H1 (cell line): ENCODE data around the gene METTL1. TPM values are rescaled to one million over a fixed set of nuclear protein-coding genes. Genes with fewer than 3 reads are reported as not detected.

ENCODE experiments used
- CTCF ChIA-PET: fragments of 300-600 bp; sonication (Branson Sonifier 250); formaldehyde crosslinking; loops from one replicate; lab custom pipeline; 2021; ENCODE audit not compliant: partially characterized antibody; lab: Charles Lee
- POLR2A ChIA-PET: fragments of 300-600 bp; sonication (Branson Sonifier 250); formaldehyde crosslinking; loops from one replicate; lab custom pipeline; 2021; ENCODE audit warnings: inconsistent platforms; ENCODE audit not compliant: partially characterized antibody; lab: Charles Lee
- DNase-seq, 2 experiments: peaks; one replicate each; pipeline versions ENCODE4 v3.0.0 to v3.0.0-alpha.2; 2010 to 2022; ENCODE audit warnings: low spot score in 2 of 2, low read depth in 1 of 2, mixed read lengths in 1 of 2
- FAIRE-seq: peaks from 2 replicates; lab custom pipeline; 2011; peaks lifted over from hg19 to GRCh38; lab: Jason Lieb, UNC
- H2AFZ ChIP-seq: 2 replicates; pipeline ENCODE4 v1.8.1; 2012; ENCODE audit warnings: low read length, inconsistent platforms
- H2AK5ac ChIP-seq: 2 replicates; pipeline ENCODE4 v1.6.1; 2013; ENCODE audit warnings: low read depth, low read length
- H2BK120ac ChIP-seq: replicated peaks from 2 replicates; pipeline ENCODE3; 2013; ENCODE audit warnings: low read depth, low read length, inconsistent platforms
- H2BK12ac ChIP-seq: 2 replicates; pipeline ENCODE4 v1.6.1; 2013; ENCODE audit warnings: low read depth, low read length
- H2BK15ac ChIP-seq: 2 replicates; pipeline ENCODE4 v1.6.1; 2013; ENCODE audit warnings: low read length
- H2BK20ac ChIP-seq: 2 replicates; pipeline ENCODE4 v1.6.1; 2013; ENCODE audit warnings: low read length
- H2BK5ac ChIP-seq: 2 replicates; pipeline ENCODE4 v1.6.1; 2013; ENCODE audit warnings: low read depth, low read length
- H3K14ac ChIP-seq: 2 replicates; pipeline ENCODE4 v1.6.1; 2013; ENCODE audit warnings: inconsistent platforms; ENCODE audit not compliant: insufficient read length
- H3K18ac ChIP-seq: 2 replicates; pipeline ENCODE4 v1.6.1; 2013; ENCODE audit warnings: low read length; ENCODE audit errors: extremely low read depth
- H3K23ac ChIP-seq: 2 replicates; pipeline ENCODE4 v1.6.1; 2013; ENCODE audit warnings: inconsistent platforms; ENCODE audit not compliant: insufficient read length
- H3K23me2 ChIP-seq: 2 replicates; pipeline ENCODE4 v1.6.1; 2013; ENCODE audit warnings: low read depth, low read length
- H3K27ac ChIP-seq: 2 replicates; pipeline ENCODE4 v1.6.1; 2011; ENCODE audit warnings: low read depth, low read length, inconsistent platforms
- H3K27me3 ChIP-seq, 4 experiments: replicated peaks in 1 of 4; 1 replicate in 1 of 4; 2 replicates in 3 of 4; pipeline versions ENCODE4 v1.6.1 to v1.8.1; 2011 to 2013; ENCODE audit warnings: low read length in 3 of 4, mild to moderate bottlenecking in 3 of 4, inconsistent platforms in 2 of 4, mixed read lengths in 2 of 4, moderate library complexity in 1 of 4; ENCODE audit not compliant: control insufficient read depth in 3 of 4, insufficient read depth in 3 of 4; ENCODE audit errors: extremely low read depth in 1 of 4
- H3K36me3 ChIP-seq, 4 experiments: 2 replicates each; pipeline versions ENCODE4 v1.6.1 to v1.8.1; 2011 to 2013; ENCODE audit warnings: mild to moderate bottlenecking in 4 of 4, low read length in 3 of 4, moderate library complexity in 2 of 4, control low read depth in 1 of 4, inconsistent platforms in 1 of 4; ENCODE audit not compliant: insufficient read depth in 4 of 4, control insufficient read depth in 2 of 4
- H3K4ac ChIP-seq: replicated peaks from 2 replicates; pipeline ENCODE3; 2013; ENCODE audit warnings: low read length, low read depth, mixed read lengths, inconsistent platforms; ENCODE audit not compliant: insufficient read length
- H3K4me1 ChIP-seq, 4 experiments: replicated peaks in 1 of 4; 1 replicate in 1 of 4; 2 replicates in 3 of 4; pipeline versions ENCODE4 v1.6.1 to v1.8.1; 2011 to 2013; ENCODE audit warnings: low read length in 3 of 4, inconsistent platforms in 2 of 4, mixed read lengths in 1 of 4; ENCODE audit not compliant: insufficient read depth in 4 of 4, control insufficient read depth in 3 of 4
- H3K4me2 ChIP-seq, 2 experiments: 2 replicates each; pipeline versions ENCODE4 v1.6.1 to v1.8.1; 2011 to 2013; ENCODE audit warnings: low read depth in 2 of 2, low read length in 2 of 2, control low read depth in 1 of 2, inconsistent platforms in 1 of 2, mild to moderate bottlenecking in 1 of 2; ENCODE audit not compliant: insufficient read depth in 1 of 2
- H3K4me3 ChIP-seq, 4 experiments: fragments of 200-600, 300-600 bp in 1 of 4; sonication (generic), shearing (Covaris generic), sonication (Bioruptor Twin) in 1 of 4; 2 replicates each; pipeline versions ENCODE4 v1.5.1 to v1.8.1; 2011 to 2016; ENCODE audit warnings: low read length in 4 of 4, low read depth in 3 of 4, control low read depth in 2 of 4, inconsistent platforms in 2 of 4, mild to moderate bottlenecking in 2 of 4, mixed read lengths in 1 of 4, moderate library complexity in 1 of 4; ENCODE audit not compliant: insufficient read depth in 2 of 4; ENCODE audit errors: extremely low read depth in 1 of 4
- H3K56ac ChIP-seq: replicated peaks from 2 replicates; pipeline ENCODE3; 2013; ENCODE audit warnings: low read depth, mild to moderate bottlenecking, mixed read lengths, low read length, inconsistent platforms; ENCODE audit not compliant: insufficient read length
- H3K79me1 ChIP-seq: 2 replicates; pipeline ENCODE4 v1.6.1; 2013; ENCODE audit warnings: low read depth, low read length, control low read depth
- H3K79me2 ChIP-seq, 2 experiments: 2 replicates each; pipeline versions ENCODE4 v1.6.1 to v1.8.1; 2012 to 2013; ENCODE audit warnings: low read length in 2 of 2, mild to moderate bottlenecking in 2 of 2, inconsistent platforms in 1 of 2; ENCODE audit not compliant: insufficient read depth in 2 of 2, control insufficient read depth in 1 of 2
- H3K9ac ChIP-seq, 4 experiments: replicated peaks in 1 of 4; 1 replicate in 1 of 4; 2 replicates in 3 of 4; pipeline versions ENCODE4 v1.6.1 to v1.8.1; 2011 to 2013; ENCODE audit warnings: low read depth in 3 of 4, low read length in 3 of 4, control low read depth in 2 of 4, mild to moderate bottlenecking in 2 of 4, moderate library complexity in 2 of 4, inconsistent platforms in 1 of 4; ENCODE audit errors: extremely low read depth in 1 of 4
- H3K9me3 ChIP-seq, 2 experiments: 2 replicates each; pipeline versions ENCODE4 v1.6.1 to v1.8.1; 2012 to 2013; ENCODE audit warnings: mild to moderate bottlenecking in 2 of 2, moderate library complexity in 2 of 2, control low read depth in 1 of 2, inconsistent platforms in 1 of 2, low read depth in 1 of 2, low read length in 1 of 2, mixed read lengths in 1 of 2; ENCODE audit not compliant: insufficient read depth in 2 of 2
- H4K20me1 ChIP-seq, 2 experiments: replicated peaks in 1 of 2; 2 replicates each; pipeline versions ENCODE3 to v1.8.1; 2011 to 2013; ENCODE audit warnings: inconsistent platforms in 2 of 2, low read length in 2 of 2, mild to moderate bottlenecking in 1 of 2; ENCODE audit not compliant: insufficient read depth in 2 of 2, control insufficient read depth in 1 of 2
- H4K5ac ChIP-seq: 2 replicates; pipeline ENCODE4 v1.6.1; 2013; ENCODE audit warnings: low read length, low read depth, mixed read lengths, inconsistent platforms; ENCODE audit not compliant: insufficient read length
- H4K8ac ChIP-seq: 2 replicates; pipeline ENCODE4 v1.8.0; 2013; ENCODE audit warnings: mild to moderate bottlenecking, moderate library complexity, low read length, inconsistent platforms; ENCODE audit not compliant: insufficient read depth; ENCODE audit errors: extremely low read depth
- H4K91ac ChIP-seq: replicated peaks from 2 replicates; pipeline ENCODE3; 2013; ENCODE audit warnings: low read length, mixed read lengths, inconsistent platforms; ENCODE audit not compliant: insufficient read length
- BCL11A ChIP-seq, 2 experiments: IDR thresholded peaks; one replicate each; pipeline ENCODE4 v1.6.1; 2011; ENCODE audit warnings: low read depth in 2 of 2, low read length in 2 of 2, mild to moderate bottlenecking in 2 of 2
- CBX5 ChIP-seq: fragments of 300-800, 300-1000 bp; sonication (generic); IDR thresholded peaks from 2 replicates; pipeline ENCODE4 v1.7.1; 2016; ENCODE audit warnings: antibody characterized with exemption, low read length, low read depth
- CHD2 ChIP-seq: IDR thresholded peaks from 2 replicates; pipeline ENCODE4 v1.6.1; 2012; ENCODE audit warnings: low read length, improper control_type of control experiment
- CTBP2 ChIP-seq: IDR thresholded peaks from 2 replicates; pipeline ENCODE4 v1.7.0; 2011; ENCODE audit warnings: borderline replicate concordance, mild to moderate bottlenecking, moderate library complexity, mixed read lengths, low read length; ENCODE audit not compliant: insufficient read depth, insufficient read length
- GTF2F1 ChIP-seq: IDR thresholded peaks from 2 replicates; pipeline ENCODE4 v1.6.1; 2012; ENCODE audit warnings: low read depth, low read length, improper control_type of control experiment, borderline replicate concordance
- HDAC2 ChIP-seq, 2 experiments: fragments of 300-600 bp in 1 of 2; sonication (generic) in 1 of 2; IDR thresholded peaks; 2 replicates each; pipeline ENCODE4 v1.6.1; 2011 to 2012; ENCODE audit warnings: low read depth in 2 of 2, low read length in 2 of 2, mild to moderate bottlenecking in 2 of 2, moderate library complexity in 2 of 2, borderline replicate concordance in 1 of 2, inconsistent platforms in 1 of 2
- MAX ChIP-seq: IDR thresholded peaks from 2 replicates; pipeline ENCODE4 v1.6.1; 2012; ENCODE audit warnings: inconsistent platforms
- NRF1 ChIP-seq: IDR thresholded peaks from 2 replicates; pipeline ENCODE4 v1.6.1; 2011; ENCODE audit warnings: mild to moderate bottlenecking, low read depth, low read length, improper control_type of control experiment
- RBBP5 ChIP-seq: IDR thresholded peaks from 2 replicates; pipeline ENCODE4 v1.7.1; 2012; ENCODE audit warnings: low read depth, mild to moderate bottlenecking, inconsistent platforms, low read length, moderate library complexity, borderline replicate concordance
- SIX5 ChIP-seq: IDR thresholded peaks from 2 replicates; pipeline ENCODE4 v1.6.1; 2011; ENCODE audit warnings: mild to moderate bottlenecking, low read depth, low read length
- TAF7 ChIP-seq: optimal IDR thresholded peaks from 2 replicates; pipeline ENCODE3; 2011; ENCODE audit warnings: low read depth, mild to moderate bottlenecking, inconsistent platforms, low read length, moderate library complexity, borderline replicate concordance
- TCF12 ChIP-seq: IDR thresholded peaks from 2 replicates; pipeline ENCODE4 v1.6.1; 2011; ENCODE audit warnings: low read depth, mild to moderate bottlenecking, low read length
- WGBS, 2 experiments: shearing (Covaris generic) in 1 of 2; methylation state at CpG; one replicate each; pipeline versions ENCODE4 v1.1.6 to v1.1.7; 2013 to 2015; ENCODE audit warnings: low lambda C conversion rate in 2 of 2, mixed read lengths in 2 of 2, inconsistent platforms in 1 of 2, low coverage in 1 of 2, missing lambda C conversion rate in 1 of 2; ENCODE audit not compliant: insufficient replicate concordance in 2 of 2, insufficient coverage in 1 of 2, insufficient read length in 1 of 2; ENCODE audit errors: extremely low coverage in 1 of 2, missing lambda C conversion rate in 1 of 2; 5-methylcytosine and 5-hydroxymethylcytosine counted together
- polyA plus RNA-seq, 7 experiments: library from polyadenylated mRNA; depleted of rRNA in 3 of 7; stranded (reverse) in 5 of 7; unstranded in 2 of 7; fragments of >200 nt in 5 of 7; fragments of 200-250 nt in 2 of 7; gene quantifications; 1 replicate in 5 of 7; 2 replicates in 1 of 7; 4 replicates in 1 of 7; pipeline versions ENCODE4 v1.2.1 to v1.2.3, GENCODE V29; 2011 to 2013; ENCODE audit warnings: missing spikeins in 2 of 7, mixed read lengths in 2 of 7
- total RNA-seq: library from RNA; stranded (reverse); fragmentation: NEBNext Ultra II Directional; extraction: Animal tissue kit (Norgen Biotek cat#: 25700); gene quantifications from 2 replicates; pipeline ENCODE4 v1.2.1, GENCODE V29; 2021
- TF ChIP-seq, protein P1 (sequence below): IDR thresholded peaks from 2 replicates; pipeline ENCODE4 v1.6.1; 2012; ENCODE audit warnings: inconsistent platforms

METTL1 gene
- total and polyA plus RNA-seq, 2 of the 8 experiments (the other 6 are each of a cell fraction or from before 2014, with no cell fraction given) = 40.5 to 46.0 TPM

DNA sequence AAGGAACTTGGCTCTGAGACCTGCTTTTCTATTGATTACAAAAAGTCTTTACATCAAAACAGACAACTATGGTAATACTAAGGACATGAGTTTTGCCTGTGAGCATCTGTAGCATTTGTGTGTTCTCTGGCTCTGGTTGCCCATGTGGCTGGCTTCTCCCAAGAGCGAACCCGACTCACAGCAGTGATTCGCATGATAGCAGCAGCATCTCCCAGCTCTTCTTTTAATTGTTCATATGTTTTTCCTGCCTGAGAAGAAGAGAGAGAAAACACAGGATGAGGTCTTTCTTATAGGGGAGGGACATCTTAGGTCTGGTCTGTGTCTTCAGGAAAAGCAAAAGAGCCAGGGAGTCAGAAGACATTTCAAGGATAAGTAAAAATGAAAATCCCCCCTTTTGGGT is 29.1 kb upstream of the METTL1 start:
- Histone ChIP-seq H4K20me1 (no peaks in the 10 kb centered on the region), H3K4me3 (no peak overlapping the region), H2AK5ac (no peak overlapping the region), H3K36me3 (peaks cover 2 to 15% (median 8%) of the 10 kb centered on the region in 4 experiments; a peak in 6 of 8 replicates), H2AFZ (no peak overlapping the region), H3K23me2 (no peaks in the 10 kb centered on the region), H2BK5ac (no peak overlapping the region), H3K4ac (no peak overlapping the region), H3K79me2 (no peaks in the 10 kb centered on the region), H3K18ac (no peak overlapping the region), H4K5ac (no peak overlapping the region), H3K9ac (no peak overlapping the region), H2BK20ac (no peak overlapping the region), H4K8ac (no peak overlapping the region), H2BK120ac (no peak overlapping the region), H3K23ac (no peak overlapping the region), H3K56ac (no peak overlapping the region), H3K9me3 (no peaks in the 10 kb centered on the region), H4K91ac (no peak overlapping the region), H3K27me3 (no peaks in the 10 kb centered on the region), H3K27ac (no peak overlapping the region), H2BK15ac (no peak overlapping the region), H3K4me2 (no peak overlapping the region), H2BK12ac (no peak overlapping the region), H3K4me1 (peaks cover 0 to 2% (median under 1%) of the 10 kb centered on the region in 4 experiments; a peak in 1 of 7 replicates), H3K79me1 (no peaks in the 10 kb centered on the region; the same call in 1 of the 2 replicates), H3K14ac (no peak overlapping the region)
- no peak for FAIRE-seq
- no peak for DNase-seq
- 87% methylated on average over 3 of the region's 3 CpGs; no CpG with 5 or more reads in 1 of the 2 experiments for WGBS, 2 experiments
- POLR2A ChIA-PET = interaction anchor here (0.9 to 8.0 kb wide), 3 partner anchors 11 to 29 kb away, joined by 3 to 71 read pairs (median 8); partner anchors contain the start of genes AVIL, EEF1AKMT3 and METTL1
- CTCF ChIA-PET = interaction anchor here (1.2 to 6.9 kb wide), 10 partner anchors 10 to 103 kb away, joined by 3 to 146 read pairs (median 12); partner anchors contain the start of genes AVIL and TSFM
- no peak for TF ChIP-seq GTF2F1
- TF ChIP-seq BCL11A (IDR thresholded peaks at IDR 0.05; ENCODE audit: low read depth in 2 of 2, low read length in 2 of 2) = no peak
- no peak for TF ChIP-seq TCF12
- TF ChIP-seq CTBP2 = no peak
- no peak for TF ChIP-seq CBX5
- TF ChIP-seq RBBP5 = no peak
- no peak for TF ChIP-seq MAX
- no peak for TF ChIP-seq TAF7
- no peak for TF ChIP-seq SIX5
- no peak for TF ChIP-seq CHD2
- no peak for TF ChIP-seq NRF1
- TF ChIP-seq HDAC2 (IDR thresholded peaks at IDR 0.05; ENCODE audit: borderline replicate concordance in 1 of 2, low read depth in 2 of 2, low read length in 2 of 2) = no peak
- TF ChIP-seq, protein P1, sequence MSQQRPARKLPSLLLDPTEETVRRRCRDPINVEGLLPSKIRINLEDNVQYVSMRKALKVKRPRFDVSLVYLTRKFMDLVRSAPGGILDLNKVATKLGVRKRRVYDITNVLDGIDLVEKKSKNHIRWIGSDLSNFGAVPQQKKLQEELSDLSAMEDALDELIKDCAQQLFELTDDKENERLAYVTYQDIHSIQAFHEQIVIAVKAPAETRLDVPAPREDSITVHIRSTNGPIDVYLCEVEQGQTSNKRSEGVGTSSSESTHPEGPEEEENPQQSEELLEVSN = no peak
